ENCODE measurements around the gene RAB5B.
A peak's percentile ranks its signal among the peaks of the same experiment; 100 is the strongest.

RAB5B gene

DNA sequence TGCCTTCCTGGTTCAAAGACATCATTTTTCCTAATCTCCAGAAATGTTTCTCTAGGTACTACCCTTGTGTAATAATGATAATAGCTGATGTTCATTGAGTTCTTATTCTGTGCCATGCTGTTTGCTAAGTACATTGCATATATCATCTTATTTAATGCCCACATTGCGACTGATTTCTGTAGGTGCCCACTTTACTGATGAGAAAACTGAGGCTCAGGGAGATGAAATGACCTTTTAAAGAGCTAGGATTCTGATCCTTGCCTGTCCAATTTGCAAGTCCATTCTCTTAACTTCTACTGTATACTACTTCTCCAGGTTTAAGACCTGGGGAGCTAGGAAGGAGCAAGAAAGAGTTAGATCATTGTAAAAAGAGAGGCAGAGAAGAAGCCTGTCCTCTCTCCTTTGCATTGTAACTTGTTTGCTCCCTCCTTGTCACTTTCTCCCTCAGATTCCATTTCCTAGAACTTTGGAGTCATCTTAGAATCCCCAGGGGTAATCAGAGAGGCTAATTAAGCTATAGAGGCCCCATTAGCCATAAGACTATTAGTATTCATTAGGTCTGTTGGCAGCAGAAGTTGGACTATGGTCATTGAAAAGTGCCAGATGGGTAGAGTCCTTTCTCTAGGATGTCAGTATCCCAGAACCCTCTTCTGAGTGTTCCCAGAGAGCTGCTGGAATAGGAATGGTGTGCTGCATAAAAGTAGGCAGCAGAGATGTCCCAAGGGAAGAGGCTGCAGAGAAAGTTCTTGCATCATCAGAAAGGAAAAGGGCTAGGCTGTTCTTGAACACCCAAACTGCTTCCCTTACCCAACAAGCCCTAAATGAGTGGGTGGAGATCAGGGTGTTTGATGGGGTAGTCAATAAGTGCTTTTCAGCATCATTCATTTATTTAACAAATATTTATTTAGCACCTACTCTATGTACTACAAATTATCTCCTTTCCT lies 39.8 kb upstream of the RAB5B start:
- POLR2A ChIA-PET (ENCODE audit: low non-redundant PET), result no interaction called here
- CTCF ChIA-PET, result interaction anchor here (0.6 to 1.9 kb wide), 2 partner anchors 9 to 22 kb away, joined by 3 to 6 read pairs; no protein-coding TSS in a partner anchor
- no peak for DNase-seq (ENCODE audit: low spot score)
- TF ChIP-seq CTCF (conservative IDR thresholded peaks at IDR 0.05; ENCODE audit: low read depth), result no peak
- H3K27ac ChIP-seq, result peak overlapping the region; percentile 99

- DNase-seq (ENCODE audit: low spot score), result no peak
- peak overlapping the region; percentile 79 for H3K27ac ChIP-seq
- ChIA-PET CTCF (interaction anchor here (0.6 kb wide), 1 partner anchor 8 kb away, joined by 3 read pairs; no protein-coding TSS in a partner anchor), POLR2A (ENCODE audit: low non-redundant PET) (no interaction called here)
- TF ChIP-seq CTCF (conservative IDR thresholded peaks at IDR 0.05; ENCODE audit: low read depth), result no peak
These were observed 39.1 kb upstream of the RAB5B start for GRCh38 chr12:55934773-55935172.

GRCh38 chr12:55935738-55936151 lies 38.1 kb upstream of the RAB5B start:
- no peak for TF ChIP-seq CTCF (conservative IDR thresholded peaks at IDR 0.05; ENCODE audit: low read depth)
- POLR2A ChIA-PET (ENCODE audit: low non-redundant PET), result interaction anchor here (0.5 to 0.6 kb wide), 2 partner anchors 82 to 836 kb away, joined by 3 read pairs; no protein-coding TSS in a partner anchor
- peak overlapping the region; percentile 79 for H3K27ac ChIP-seq
- DNase-seq (ENCODE audit: low spot score), result no peak
- CTCF ChIA-PET, result no interaction called here

DNA sequence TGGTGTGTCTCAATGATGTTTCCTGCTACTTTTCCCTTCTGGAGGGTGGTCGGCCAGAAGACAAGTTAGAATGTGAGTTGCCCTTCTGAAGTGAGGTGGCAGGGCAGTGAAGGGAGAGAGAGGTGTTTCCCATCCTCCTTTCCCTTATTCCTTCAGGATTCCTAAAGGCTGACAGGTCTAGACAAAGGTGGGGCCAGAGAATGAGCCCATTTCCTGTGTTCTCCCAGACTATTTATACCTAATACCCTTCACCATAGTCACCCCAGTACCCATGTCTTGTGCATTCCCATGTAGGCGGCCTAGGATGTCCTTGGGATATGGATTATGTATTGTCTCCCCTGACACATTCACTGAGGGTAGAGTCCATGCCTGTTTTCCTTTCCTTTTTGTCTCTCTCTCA lies 35.9 kb upstream of the RAB5B start:
- ChIA-PET POLR2A (ENCODE audit: low non-redundant PET) (no interaction called here), CTCF (interaction anchor here (3.1 kb wide), 1 partner anchor 11 kb away, joined by 18 read pairs; the partner anchor contains the start of gene PYM1)
- TF ChIP-seq CTCF (conservative IDR thresholded peaks at IDR 0.05; ENCODE audit: low read depth), result no peak
- H3K27ac ChIP-seq, result peak overlapping the region; percentile 89
- peak; percentile 76 for DNase-seq (ENCODE audit: low spot score)

DNA sequence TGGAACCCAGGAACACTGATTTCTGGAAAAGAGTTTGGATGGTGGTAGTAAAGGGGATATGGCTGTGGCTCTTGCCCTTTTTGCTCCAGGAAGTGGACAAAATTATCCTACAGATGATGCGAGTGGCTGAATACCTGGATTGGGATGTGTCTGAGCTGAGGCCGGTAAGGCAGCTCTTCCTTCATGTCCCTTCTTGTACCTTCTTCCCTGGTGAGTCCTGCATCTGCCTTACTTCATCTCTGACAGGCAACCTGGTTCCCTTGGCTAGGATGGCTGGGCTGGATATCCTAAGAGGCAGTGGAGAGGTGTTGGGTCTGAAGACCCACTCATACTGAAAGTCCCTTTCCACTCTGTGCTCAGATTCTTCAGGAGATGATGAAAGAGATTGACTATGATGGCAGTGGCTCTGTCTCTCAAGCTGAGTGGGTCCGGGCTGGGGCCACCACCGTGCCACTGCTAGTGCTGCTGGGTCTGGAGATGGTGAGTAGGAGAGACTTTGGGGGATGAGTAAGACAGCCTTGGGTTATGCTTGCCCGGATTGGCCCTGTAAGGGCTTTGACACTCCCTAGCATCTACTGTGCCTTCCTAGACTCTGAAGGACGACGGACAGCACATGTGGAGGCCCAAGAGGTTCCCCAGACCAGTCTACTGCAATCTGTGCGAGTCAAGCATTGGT lies 34.9 kb upstream of the RAB5B start:
- no peak for DNase-seq (ENCODE audit: low spot score)
- peak overlapping the region; percentile 89 for H3K27ac ChIP-seq
- TF ChIP-seq CTCF (conservative IDR thresholded peaks at IDR 0.05; ENCODE audit: low read depth), result no peak
- ChIA-PET POLR2A (ENCODE audit: low non-redundant PET) (no interaction called here), CTCF (interaction anchor here (0.6 to 3.1 kb wide), 7 partner anchors 9 to 201 kb away, joined by 3 to 18 read pairs (median 4); partner anchors contain the start of gene PYM1)

DNA sequence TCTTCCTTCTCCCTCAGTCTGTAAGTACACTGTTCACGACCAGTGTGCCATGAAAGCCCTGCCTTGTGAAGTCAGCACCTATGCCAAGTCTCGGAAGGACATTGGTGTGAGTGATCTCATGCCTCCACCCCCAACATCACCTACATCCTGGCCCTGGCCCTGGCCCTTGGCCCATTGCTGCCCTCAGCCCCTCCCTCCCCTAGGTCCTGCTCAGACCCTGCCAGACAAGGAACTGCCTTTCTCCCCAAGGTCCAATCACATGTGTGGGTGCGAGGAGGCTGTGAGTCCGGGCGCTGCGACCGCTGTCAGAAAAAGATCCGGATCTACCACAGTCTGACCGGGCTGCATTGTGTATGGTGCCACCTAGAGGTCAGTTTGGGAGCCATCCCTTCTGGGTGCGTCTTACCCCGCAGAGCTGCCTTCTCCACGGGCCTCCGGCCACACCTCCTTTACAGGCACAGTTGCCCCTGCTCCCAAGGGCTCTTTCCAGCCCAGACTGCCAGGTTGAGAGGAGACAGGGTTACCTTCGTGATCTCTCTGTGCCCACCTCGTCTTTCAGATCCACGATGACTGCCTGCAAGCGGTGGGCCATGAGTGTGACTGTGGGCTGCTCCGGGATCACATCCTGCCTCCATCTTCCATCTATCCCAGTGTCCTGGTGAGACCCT lies 33.7 kb upstream of the RAB5B start:
- peak; percentile 88 for TF ChIP-seq CTCF (conservative IDR thresholded peaks at IDR 0.05; ENCODE audit: low read depth)
- H3K27ac ChIP-seq, result peak overlapping the region; percentile 89
- peak; percentile 82 for DNase-seq (ENCODE audit: low spot score)
- ChIA-PET CTCF (interaction anchor here (0.6 to 3.1 kb wide), 20 partner anchors 8 to 277 kb away, joined by 3 to 18 read pairs (median 3); partner anchors contain the start of gene PYM1), POLR2A (ENCODE audit: low non-redundant PET) (no interaction called here)

All from RWPE1 (cell line).